Mesenchymal stem cell (in vitro differentiated cells and primary cell): ENCODE data around the gene MED8.
"Not testable (repeated sequence)": the region's sequence is repeated elsewhere in the genome, so short reads cannot be mapped to it uniquely, and the experiment has no call there.

ENCODE experiments used
- DNase-seq: peaks from one replicate; pipeline ENCODE4 v3.0.0-alpha.2; 2013
- H2AFZ ChIP-seq: one replicate; pipeline ENCODE4 v1.6.1; 2013; ENCODE audit warnings: low read depth, mild to moderate bottlenecking, control low read depth, inconsistent platforms, low read length, moderate library complexity
- H2AK5ac ChIP-seq: 2 replicates; pipeline ENCODE4 v1.6.1; 2013; ENCODE audit warnings: low read length, moderate library complexity, mild to moderate bottlenecking, inconsistent platforms; ENCODE audit not compliant: severe bottlenecking
- H2BK120ac ChIP-seq: one replicate; pipeline ENCODE4 v1.6.1; 2013; ENCODE audit warnings: low read depth, mild to moderate bottlenecking, inconsistent platforms, low read length, moderate library complexity
- H2BK12ac ChIP-seq, 2 experiments: one replicate each; pipeline ENCODE4 v1.6.1; 2013; ENCODE audit warnings: inconsistent platforms in 2 of 2, low read length in 2 of 2, mild to moderate bottlenecking in 2 of 2, moderate library complexity in 2 of 2, control low read depth in 1 of 2
- H2BK15ac ChIP-seq: one replicate; pipeline ENCODE4 v1.6.1; 2013; ENCODE audit warnings: mild to moderate bottlenecking, low read depth, inconsistent platforms; ENCODE audit not compliant: poor library complexity, severe bottlenecking
- H2BK5ac ChIP-seq: 2 replicates; pipeline ENCODE4 v1.6.1; 2013; ENCODE audit warnings: low read depth, mild to moderate bottlenecking, low read length, control low read depth, inconsistent platforms; ENCODE audit not compliant: poor library complexity, severe bottlenecking
- H3K14ac ChIP-seq, 2 experiments: one replicate each; pipeline ENCODE4 v1.6.1; 2013; ENCODE audit warnings: inconsistent platforms in 2 of 2, low read length in 2 of 2, control low read depth in 1 of 2, mild to moderate bottlenecking in 1 of 2, moderate library complexity in 1 of 2
- H3K18ac ChIP-seq, 2 experiments: one replicate each; pipeline ENCODE4 v1.6.1; 2013; ENCODE audit warnings: inconsistent platforms in 2 of 2, low read length in 2 of 2, control low read depth in 1 of 2, low read depth in 1 of 2, mild to moderate bottlenecking in 1 of 2
- H3K23ac ChIP-seq, 2 experiments: one replicate each; pipeline ENCODE4 v1.6.1; 2013; ENCODE audit warnings: inconsistent platforms in 2 of 2, low read length in 2 of 2, mild to moderate bottlenecking in 2 of 2, moderate library complexity in 2 of 2, control low read depth in 1 of 2
- H3K27ac ChIP-seq: 2 replicates; pipeline ENCODE4 v1.5.1; 2013; ENCODE audit warnings: mild to moderate bottlenecking, moderate library complexity, low read length, control low read depth, inconsistent platforms; ENCODE audit not compliant: poor library complexity, severe bottlenecking
- H3K27me3 ChIP-seq, 2 experiments: 2 replicates each; pipeline versions ENCODE4 v1.6.1 to v1.7.0; 2013; ENCODE audit warnings: low read length in 2 of 2, mild to moderate bottlenecking in 2 of 2, moderate library complexity in 2 of 2, control low read depth in 1 of 2, inconsistent platforms in 1 of 2; ENCODE audit not compliant: control insufficient read depth in 1 of 2, insufficient read depth in 1 of 2
- H3K36me3 ChIP-seq, 2 experiments: 2 replicates each; pipeline versions ENCODE4 v1.6.1 to v1.7.0; 2013; ENCODE audit warnings: low read length in 2 of 2, control low read depth in 1 of 2, inconsistent platforms in 1 of 2, low read depth in 1 of 2, mild to moderate bottlenecking in 1 of 2; ENCODE audit not compliant: insufficient read depth in 2 of 2, control insufficient read depth in 1 of 2
- H3K4ac ChIP-seq, 2 experiments: one replicate each; pipeline ENCODE4 v1.6.1; 2013; ENCODE audit warnings: inconsistent platforms in 2 of 2, low read length in 2 of 2, mild to moderate bottlenecking in 2 of 2, moderate library complexity in 2 of 2, control low read depth in 1 of 2, low read depth in 1 of 2
- H3K4me1 ChIP-seq: 2 replicates; pipeline ENCODE4 v1.6.1; 2013; ENCODE audit warnings: low read depth, low read length, control low read depth; ENCODE audit not compliant: control insufficient read depth, insufficient read depth
- H3K4me2 ChIP-seq: 2 replicates; pipeline ENCODE4 v1.6.1; 2013; ENCODE audit warnings: low read length, mild to moderate bottlenecking, inconsistent platforms; ENCODE audit not compliant: poor library complexity, severe bottlenecking
- H3K4me3 ChIP-seq, 2 experiments: 2 replicates each; pipeline versions ENCODE4 v1.5.1 to v1.7.0; 2013; ENCODE audit warnings: low read length in 2 of 2, mild to moderate bottlenecking in 2 of 2, control low read depth in 1 of 2, low read depth in 1 of 2; ENCODE audit not compliant: insufficient read depth in 1 of 2
- H3K79me1 ChIP-seq: replicated peaks from 2 replicates; pipeline ENCODE4 v1.6.1; 2013; ENCODE audit warnings: mild to moderate bottlenecking, control low read depth, low read length, inconsistent platforms; ENCODE audit not compliant: poor library complexity, severe bottlenecking
- H3K9ac ChIP-seq: 2 replicates; pipeline ENCODE4 v1.7.0; 2013; ENCODE audit warnings: mild to moderate bottlenecking, low read length, moderate library complexity
- H3K9me3 ChIP-seq: 2 replicates; pipeline ENCODE4 v1.7.0; 2013; ENCODE audit warnings: mild to moderate bottlenecking, low read length; ENCODE audit not compliant: control insufficient read depth
- H4K8ac ChIP-seq: one replicate; pipeline ENCODE4 v1.6.1; 2013; ENCODE audit warnings: inconsistent platforms, mild to moderate bottlenecking, low read length, moderate library complexity
- H4K91ac ChIP-seq: one replicate; pipeline ENCODE4 v1.6.1; 2013; ENCODE audit warnings: mild to moderate bottlenecking, low read length, inconsistent platforms
- WGBS: methylation state at CpG from one replicate; pipeline ENCODE4 v1.1.7; 2013; ENCODE audit warnings: mixed read lengths; 5-methylcytosine and 5-hydroxymethylcytosine counted together

The MED8 gene

GRCh38 chr1:43402089-43402865, 12.7 kb upstream of the MED8 start:
- H2AK5ac ChIP-seq, result no peak overlapping the region
- H3K4ac ChIP-seq, result no peak overlapping the region
- WGBS, result 95% methylated on average over 6 of the region's 6 CpGs
- no peak overlapping the region for H3K4me3 ChIP-seq
- H4K8ac ChIP-seq, result no peak overlapping the region
- no peaks in the 10 kb centered on the region for H3K9me3 ChIP-seq
- peaks cover 26 to 56% of the 10 kb centered on the region in 2 experiments for H3K36me3 ChIP-seq
- H4K91ac ChIP-seq, result no peak overlapping the region
- H3K4me2 ChIP-seq, result no peak overlapping the region
- no peak overlapping the region for H2BK12ac ChIP-seq
- H3K79me1 ChIP-seq, result peaks cover 47% of the 10 kb centered on the region
- DNase-seq, result no peak
- no peak overlapping the region for H2BK15ac ChIP-seq
- no peak overlapping the region for H3K14ac ChIP-seq
- no peak overlapping the region for H3K9ac ChIP-seq
- H2BK5ac ChIP-seq, result no peak overlapping the region
- H2AFZ ChIP-seq, result no peak overlapping the region
- no peak overlapping the region for H3K27ac ChIP-seq
- H3K4me1 ChIP-seq, result no peaks in the 10 kb centered on the region
- no peak overlapping the region for H2BK120ac ChIP-seq
- no peak overlapping the region for H3K23ac ChIP-seq
- H3K18ac ChIP-seq, result no peak overlapping the region
- no peaks in the 10 kb centered on the region for H3K27me3 ChIP-seq

DNA sequence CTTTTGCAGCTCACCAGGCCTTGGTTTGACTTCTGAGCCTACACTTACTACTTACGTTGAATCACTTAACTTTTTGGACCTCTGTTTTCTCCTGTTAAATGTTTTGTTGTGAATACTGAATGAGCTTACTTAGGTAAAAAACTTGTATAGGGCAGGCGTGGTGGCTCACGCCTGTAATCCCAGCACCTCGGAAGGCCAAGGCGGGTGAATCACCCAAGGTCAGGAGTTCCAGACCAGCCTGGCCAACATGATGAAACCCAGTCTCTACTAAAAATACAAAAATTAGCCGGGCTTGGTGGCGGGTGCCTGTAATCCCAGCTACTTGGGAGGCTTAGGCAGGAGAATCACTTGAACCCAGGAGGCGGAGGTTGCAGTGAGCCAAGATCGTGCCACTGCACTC, 10.8 kb upstream of the MED8 start:
- not testable (repeated sequence) for DNase-seq, H2BK12ac ChIP-seq, H3K27ac ChIP-seq, H3K23ac ChIP-seq, H3K4me2 ChIP-seq, H3K4ac ChIP-seq, H3K9me3 ChIP-seq, H2AFZ ChIP-seq, H2BK5ac ChIP-seq, H2BK120ac ChIP-seq, H3K18ac ChIP-seq, H2BK15ac ChIP-seq, H3K4me3 ChIP-seq, H4K91ac ChIP-seq, H3K9ac ChIP-seq, H3K14ac ChIP-seq, H4K8ac ChIP-seq, H3K4me1 ChIP-seq, H3K27me3 ChIP-seq, H2AK5ac ChIP-seq
- peaks cover 48% of the 10 kb centered on the region for H3K79me1 ChIP-seq
- 93% methylated on average over 8 of the region's 9 CpGs for WGBS
- H3K36me3 ChIP-seq, result peaks cover 19 to 55% of the 10 kb centered on the region in 2 experiments

DNA sequence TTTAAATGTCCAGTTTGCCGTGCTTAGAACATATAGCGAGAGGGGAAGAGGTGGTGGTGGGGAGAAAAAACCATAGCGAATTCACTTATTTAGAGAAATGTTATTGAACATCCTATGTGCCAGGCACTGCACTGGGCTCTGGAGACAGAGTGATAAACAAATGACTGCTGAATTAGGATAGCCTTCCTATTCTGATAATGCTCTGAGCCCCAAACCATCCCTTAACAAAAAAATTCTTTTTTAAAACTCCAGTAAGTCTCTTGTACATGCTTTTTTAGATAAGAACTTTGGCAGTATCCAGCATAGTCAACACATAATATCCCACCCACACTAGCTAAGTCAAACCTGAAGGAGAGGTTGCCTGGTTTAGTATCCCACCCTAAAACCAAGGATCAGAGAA, 8.6 kb upstream of the MED8 start:
- WGBS, result 99% methylated on average over 3 of the region's 3 CpGs

GRCh38 chr1:43396059-43396458, 6.5 kb upstream of the MED8 start:
- H3K79me1 ChIP-seq, result peaks cover 28% of the 10 kb centered on the region
- peaks cover under 1% of the 10 kb centered on the region for H3K4me1 ChIP-seq
- H4K91ac ChIP-seq, result no peak overlapping the region
- no peak overlapping the region for H2BK5ac ChIP-seq
- no peak overlapping the region for H3K9ac ChIP-seq
- H3K14ac ChIP-seq, result no peak overlapping the region
- no peak overlapping the region for H3K27ac ChIP-seq
- H3K18ac ChIP-seq, result no peak overlapping the region
- H3K27me3 ChIP-seq, result no peaks in the 10 kb centered on the region
- H2BK15ac ChIP-seq, result no peak overlapping the region
- H4K8ac ChIP-seq, result no peak overlapping the region
- no peaks in the 10 kb centered on the region for H3K9me3 ChIP-seq
- H2BK120ac ChIP-seq, result no peak overlapping the region
- no peak overlapping the region for H3K23ac ChIP-seq
- H2AK5ac ChIP-seq, result no peak overlapping the region
- no peak for DNase-seq
- 83% methylated on average over 1 of the region's 1 CpG for WGBS
- no peak overlapping the region for H3K4ac ChIP-seq
- H3K4me3 ChIP-seq, result no peak overlapping the region
- H2AFZ ChIP-seq, result no peak overlapping the region
- H3K4me2 ChIP-seq, result no peak overlapping the region
- H2BK12ac ChIP-seq, result no peak overlapping the region
- peaks cover 8 to 40% of the 10 kb centered on the region in 2 experiments for H3K36me3 ChIP-seq

More for the DNA sequence above, 8.6 kb upstream of the MED8 start:
- Histone ChIP-seq H2BK15ac (no peak overlapping the region), H2AFZ (no peak overlapping the region), H3K23ac (no peak overlapping the region), H3K79me1 (peaks cover 40% of the 10 kb centered on the region), H4K91ac (no peak overlapping the region), H2BK5ac (no peak overlapping the region), H2BK120ac (no peak overlapping the region), H3K9me3 (no peaks in the 10 kb centered on the region), H3K4me1 (no peaks in the 10 kb centered on the region), H3K4me2 (no peak overlapping the region), H3K27ac (no peak overlapping the region), H2BK12ac (no peak overlapping the region), H3K4ac (no peak overlapping the region), H3K27me3 (no peaks in the 10 kb centered on the region), H3K14ac (no peak overlapping the region), H3K9ac (no peak overlapping the region), H3K36me3 (peaks cover 8 to 52% of the 10 kb centered on the region in 2 experiments), H2AK5ac (no peak overlapping the region), H4K8ac (no peak overlapping the region), H3K4me3 (no peak overlapping the region), H3K18ac (no peak overlapping the region)
- no peak for DNase-seq
